ENCODE data around the gene EID2.

GRCh38 chr19:39506944-39507714 is 32.8 kb downstream of the EID2 start:
- no peak for TF ChIP-seq POLR2A (IDR thresholded peaks at IDR 0.05)
- no peak for TF ChIP-seq CTCF (IDR thresholded peaks at IDR 0.05)

Measured in adrenal gland (tissue), 5 donors.